ENCODE results near the gene GXYLT2.
"Not testable (repeated sequence)": the region's sequence is repeated elsewhere in the genome, so short reads cannot be mapped to it uniquely, and the experiment has no call there.

GXYLT2 gene

DNA sequence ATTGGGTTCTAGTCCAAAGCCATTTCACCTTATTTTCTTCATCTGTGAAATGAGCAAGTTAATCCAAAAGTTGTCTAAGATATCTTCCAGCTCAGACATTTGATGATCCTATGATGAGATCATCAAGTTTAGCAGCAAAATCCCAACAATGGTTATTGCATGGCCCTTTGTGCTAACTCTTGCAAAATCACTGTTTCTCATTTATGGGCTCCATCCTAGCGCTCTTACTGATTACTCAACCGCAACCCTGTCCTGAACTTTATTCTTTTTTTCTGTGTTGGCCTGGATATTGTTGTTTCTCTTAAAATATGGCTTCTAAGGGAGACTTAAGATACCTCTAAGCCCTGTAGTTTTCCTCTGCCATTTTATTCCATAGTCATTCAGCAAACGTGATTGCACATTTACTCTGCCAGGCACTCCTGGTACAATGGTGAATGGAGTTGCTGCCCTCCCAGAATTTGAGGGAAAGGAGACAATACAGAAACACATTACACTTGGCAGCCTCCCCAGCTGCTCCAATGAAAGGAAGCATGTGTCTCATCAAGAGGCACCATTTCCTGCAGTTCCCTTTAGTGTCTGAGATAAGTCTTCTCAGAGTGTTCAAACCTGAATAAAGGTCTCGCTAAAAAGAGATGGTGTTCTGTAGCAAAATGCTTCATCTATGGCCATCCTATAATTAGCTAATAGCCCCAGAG is 4.4 kb downstream of the GXYLT2 start:
- peak; percentile 91 for DNase-seq

DNA sequence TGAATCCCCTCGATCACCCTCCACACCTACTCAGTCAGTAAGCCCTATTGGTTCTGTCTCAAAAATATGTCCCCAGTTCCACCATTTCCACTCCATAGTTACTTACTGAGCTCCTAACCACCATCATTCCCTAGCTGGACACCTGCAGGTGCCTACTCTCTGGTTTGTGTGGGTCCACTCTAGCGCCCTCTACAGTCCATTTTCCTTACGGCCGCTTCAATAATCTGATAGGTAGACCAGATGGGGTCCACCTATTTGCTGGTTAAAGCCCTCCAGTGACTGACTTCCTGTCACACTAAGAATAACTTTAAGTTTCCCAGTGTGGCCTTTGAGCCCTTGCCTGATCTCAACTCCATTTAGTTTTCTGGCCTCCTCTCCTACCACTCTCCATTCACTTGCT is 5.0 kb downstream of the GXYLT2 start:
- no peak for DNase-seq

DNA sequence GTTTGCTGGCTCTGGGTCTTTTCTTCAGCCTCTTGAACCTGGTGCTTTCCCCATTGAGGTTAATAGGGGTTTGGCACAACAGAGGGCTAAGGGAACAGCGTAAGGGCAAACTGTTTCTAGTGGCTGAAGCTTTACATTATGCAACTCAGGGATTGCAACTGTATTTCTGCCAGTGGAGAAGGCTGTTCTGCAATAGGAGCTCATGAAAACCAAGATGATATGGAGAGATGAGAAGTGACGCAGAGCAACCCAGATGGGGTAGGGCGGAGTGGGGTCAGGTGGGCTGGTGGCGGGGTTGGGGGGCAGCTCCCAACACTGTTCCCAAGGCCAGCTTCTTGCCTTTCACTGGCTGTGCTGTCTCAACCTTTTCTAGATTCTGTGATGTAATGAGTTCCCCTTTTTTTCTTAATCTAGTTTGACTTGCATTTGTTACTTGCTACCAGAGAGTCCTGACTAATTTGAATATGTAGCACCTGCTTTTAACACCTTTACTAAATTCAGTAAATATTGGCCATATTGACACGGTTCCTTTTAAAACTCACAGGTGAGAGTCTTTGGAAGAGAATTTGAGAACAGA is 7.2 kb downstream of the GXYLT2 start:
- DNase-seq: no peak

DNA sequence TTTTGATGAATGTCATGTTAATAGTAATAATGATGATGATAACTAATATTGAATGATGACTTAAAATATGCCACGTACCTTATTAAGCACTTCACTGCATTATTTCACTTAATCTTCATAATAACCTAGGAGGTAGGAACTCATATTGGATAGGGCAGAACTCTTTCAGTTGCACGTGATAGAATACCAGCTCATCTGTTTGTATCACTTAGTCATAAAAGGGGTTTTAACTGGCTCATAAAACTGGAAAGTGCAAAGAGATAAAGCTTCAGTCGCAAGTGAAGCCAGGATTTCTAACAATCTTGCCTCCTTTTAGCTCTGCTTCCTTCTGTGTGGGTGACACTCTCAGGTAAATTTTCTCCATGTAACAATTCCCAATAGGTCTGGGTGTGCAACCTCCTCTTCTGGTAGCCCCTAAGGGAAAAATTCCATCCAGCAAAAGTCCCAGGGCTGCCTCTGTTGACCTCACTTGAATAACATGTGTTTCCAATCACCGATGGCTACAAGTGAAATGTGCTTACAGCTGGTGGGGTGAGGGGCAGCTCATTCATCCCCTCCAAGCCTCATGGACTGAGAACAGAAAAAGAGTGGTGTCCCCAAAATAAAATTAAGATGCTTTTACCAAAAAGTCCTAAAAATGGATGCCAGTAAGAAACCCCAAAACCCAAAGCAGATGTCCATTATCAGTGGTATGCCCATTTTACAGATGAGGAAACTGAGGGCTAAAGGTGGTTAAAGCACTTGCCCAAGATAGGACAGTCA is 9.3 kb downstream of the GXYLT2 start:
- DNase-seq: peak; percentile 64

DNA sequence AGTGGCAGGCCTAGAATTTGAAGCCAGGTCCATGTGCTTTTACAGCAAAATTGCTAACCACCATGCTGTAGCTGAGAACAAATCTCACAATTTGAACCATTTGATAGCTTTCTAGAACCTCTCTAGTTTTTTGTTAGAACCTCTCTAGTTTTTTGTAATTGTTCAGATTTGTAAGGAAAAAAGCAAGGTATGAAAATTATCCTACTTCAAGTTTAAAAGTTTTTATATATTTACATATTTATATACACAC is 9.8 kb downstream of the GXYLT2 start:
- no peak for DNase-seq

DNA sequence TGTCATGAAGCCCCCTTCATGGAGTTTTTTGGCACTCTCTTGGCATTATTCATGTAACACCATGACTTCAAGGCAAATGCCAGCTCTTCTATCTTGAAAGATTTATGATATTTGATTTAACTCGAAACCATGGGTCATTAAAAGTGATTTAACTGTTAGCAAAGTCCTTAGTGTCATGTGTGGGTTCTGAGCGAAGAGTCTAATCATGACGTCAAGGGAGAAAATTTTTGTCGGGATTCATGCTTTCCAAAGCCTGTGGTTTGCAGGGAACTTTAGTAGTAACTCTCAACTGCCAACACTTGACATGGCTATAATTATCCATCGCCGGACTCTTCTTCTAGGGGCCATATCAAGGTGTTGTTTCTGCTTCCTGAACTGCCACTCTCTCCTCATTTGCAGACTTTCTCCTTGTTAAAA is 11.5 kb downstream of the GXYLT2 start:
- peak; percentile 58 for DNase-seq

DNA sequence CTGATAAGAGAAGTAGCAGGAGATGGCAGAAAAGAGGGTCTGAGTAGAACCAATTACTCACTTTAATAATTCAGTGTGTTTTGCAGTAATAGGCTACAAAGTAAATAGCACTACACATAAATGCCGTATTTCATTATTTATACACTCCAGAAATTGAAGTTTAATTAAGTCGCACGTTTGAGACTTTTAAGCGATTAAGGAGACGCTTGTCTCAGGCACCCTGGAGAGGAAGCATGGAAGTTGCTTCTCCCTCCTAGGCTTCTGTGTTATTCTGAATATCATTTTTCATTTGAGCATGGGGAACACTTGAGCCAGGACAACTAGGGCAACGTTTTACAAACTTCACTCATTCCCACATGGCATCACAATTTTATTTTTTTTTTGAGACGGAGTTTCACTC is 12.2 kb downstream of the GXYLT2 start:
- no peak for DNase-seq

DNA sequence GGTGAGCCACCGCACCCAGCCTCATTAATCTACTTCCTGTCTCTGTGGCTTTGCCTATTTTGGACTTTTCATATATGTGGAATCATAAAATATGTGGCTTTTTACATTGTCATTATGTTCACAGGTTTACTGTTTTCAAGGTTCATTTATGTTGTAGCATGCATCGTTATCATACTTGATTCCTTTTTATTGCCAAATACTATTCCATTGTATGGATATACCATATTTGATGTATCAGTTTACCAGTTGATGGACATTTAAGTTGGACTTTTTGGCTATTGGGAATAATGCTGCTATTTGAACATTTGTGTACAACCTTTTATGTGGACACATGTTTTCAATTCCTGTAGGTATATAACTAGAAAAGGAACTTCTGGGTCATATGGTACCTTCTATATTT is 14.0 kb downstream of the GXYLT2 start:
- DNase-seq: no peak

DNA sequence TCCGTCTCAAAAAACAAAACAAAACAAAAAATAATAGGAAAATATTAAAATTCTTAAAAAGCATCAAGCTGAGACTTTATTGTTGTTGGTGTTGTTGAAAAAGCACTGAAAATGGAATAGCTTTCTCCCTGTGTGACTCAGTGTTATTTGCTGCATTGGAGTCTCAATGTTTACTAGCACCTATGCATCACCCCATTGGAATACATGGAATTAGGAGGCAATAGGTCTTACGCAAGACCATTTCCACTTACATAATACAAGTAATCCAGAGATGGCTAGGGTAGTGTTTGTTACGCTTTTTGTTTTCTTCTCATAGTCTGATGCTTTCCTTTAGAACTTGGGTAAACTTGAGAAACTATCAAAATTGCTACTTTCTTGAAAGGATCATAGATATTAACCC is 15.2 kb downstream of the GXYLT2 start:
- DNase-seq: peak; percentile 82

DNA sequence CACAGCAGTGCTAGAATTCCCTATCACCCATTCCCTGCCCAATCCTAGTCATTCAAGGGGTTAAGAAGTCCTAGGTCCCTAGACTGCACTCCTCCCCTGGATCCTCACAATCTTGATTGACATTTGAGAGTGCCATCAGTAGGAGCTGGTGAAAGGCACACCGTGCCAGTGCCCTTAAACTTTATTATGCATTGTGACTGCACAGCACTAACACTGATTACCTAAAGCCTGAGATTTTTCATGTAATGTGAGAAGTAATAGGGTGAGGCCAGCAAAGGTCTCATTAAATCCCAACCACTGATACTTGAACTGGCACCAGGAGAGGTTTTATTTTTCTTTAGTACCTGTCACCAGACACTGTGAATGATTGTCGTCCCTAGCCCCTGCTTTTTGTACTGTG is 16.3 kb downstream of the GXYLT2 start:
- DNase-seq: no peak

DNA sequence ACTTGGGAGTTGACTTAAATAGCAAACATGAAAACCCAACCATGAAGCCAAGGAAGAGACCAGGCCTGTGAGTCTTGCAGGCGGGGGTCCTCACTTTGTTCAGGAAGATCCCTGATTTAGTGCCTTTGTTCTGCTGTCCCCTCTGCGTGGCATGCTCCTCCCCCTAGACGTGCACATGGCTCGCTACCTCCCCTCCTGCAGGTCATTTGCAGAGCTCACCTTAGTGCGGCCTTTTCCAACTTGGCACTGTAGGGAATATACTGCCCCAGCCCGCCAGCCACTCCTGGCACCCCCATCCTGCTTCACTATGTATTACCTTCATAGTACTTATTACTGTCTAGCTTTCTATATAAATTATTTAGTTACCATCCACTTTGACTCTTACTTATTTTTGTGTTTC is 18.3 kb downstream of the GXYLT2 start:
- DNase-seq: no peak

DNA sequence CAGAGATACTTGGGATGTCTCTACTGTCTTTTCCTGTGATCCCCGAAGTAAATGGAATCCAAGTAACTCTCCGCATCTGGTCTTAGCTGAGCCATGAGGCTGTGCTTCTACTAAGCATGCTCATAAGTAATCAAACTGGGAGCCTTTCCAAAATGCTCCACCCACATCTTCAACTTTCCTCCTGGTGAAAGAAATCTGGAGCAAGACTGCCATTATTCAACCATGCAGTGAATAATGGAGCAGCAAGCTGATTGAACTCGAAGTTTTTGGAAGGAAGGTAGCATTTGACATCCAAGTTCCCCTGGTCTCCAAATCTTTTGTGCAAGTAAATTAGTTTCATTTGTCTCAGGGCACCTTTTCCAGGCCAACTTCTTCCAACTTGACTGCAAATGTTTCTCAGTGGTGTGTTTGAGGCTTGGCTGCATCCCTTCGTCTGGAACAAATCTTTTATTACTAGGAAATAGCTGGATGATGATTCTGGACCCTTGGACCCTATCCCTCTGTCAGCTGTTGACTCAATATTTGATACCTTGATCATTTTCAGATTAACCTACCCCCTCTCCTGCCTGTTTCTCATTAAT is 19.4 kb downstream of the GXYLT2 start:
- peak; percentile 80 for DNase-seq

DNA sequence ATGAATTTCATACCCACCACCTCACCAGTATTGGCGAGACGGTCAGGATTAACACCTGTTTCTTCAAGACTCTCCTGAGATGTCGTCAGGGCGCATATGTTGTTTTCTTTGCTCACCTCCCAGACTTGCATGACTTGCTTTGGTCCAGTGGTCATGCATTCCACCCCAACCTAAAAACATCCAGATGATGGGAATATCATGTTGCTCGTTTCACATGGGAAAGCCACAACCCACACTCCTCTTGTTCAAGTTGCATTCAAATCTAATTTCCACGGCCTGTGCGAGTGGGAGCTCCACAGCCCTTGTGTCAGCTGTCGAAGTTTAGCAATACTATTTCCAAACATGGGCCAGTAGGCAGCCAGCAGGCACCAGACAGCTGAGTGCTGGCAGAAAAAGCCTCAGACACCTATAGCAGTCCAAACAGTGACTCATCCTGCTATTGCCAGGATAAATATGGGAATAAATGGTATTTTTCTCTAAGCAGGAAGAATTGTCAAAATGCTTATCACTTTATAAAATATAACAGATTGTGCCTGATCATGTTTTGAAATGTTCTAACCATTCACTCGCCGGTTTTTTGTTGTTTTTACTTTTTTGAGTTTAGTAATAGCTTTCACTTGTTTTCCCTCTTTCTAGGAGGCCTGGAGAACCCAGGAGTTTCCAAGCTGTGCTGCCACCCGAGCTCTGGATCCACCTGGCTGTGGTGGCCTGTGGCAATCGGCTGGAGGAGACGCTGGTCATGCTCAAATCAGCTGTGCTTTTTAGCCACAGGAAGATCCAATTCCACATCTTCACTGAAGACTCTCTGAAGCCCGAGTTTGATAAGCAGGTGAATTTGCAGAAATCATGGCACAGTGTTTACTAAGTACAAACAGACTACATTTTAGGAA is 20.1 kb downstream of the GXYLT2 start:
- DNase-seq: peak; percentile 65

DNA sequence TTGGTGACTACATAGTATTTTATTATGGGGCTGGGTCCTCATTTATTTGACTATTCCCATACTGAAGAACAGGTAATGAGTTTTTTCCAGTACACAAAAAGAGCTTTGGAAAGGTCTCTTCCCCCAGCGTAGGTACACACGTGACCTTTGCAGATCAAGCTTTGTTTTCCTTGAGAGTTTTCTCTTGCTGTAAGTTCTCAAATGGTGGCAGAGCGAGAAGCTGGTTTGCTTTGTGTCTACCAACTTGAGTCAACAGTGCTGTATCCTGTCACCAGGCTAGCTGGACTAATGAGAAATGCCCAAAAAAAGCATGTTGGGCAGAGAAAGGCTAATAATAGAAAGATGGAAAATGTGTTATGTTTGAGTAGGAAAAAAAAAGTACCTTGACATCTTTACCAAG is 21.7 kb downstream of the GXYLT2 start:
- no peak for DNase-seq

DNA sequence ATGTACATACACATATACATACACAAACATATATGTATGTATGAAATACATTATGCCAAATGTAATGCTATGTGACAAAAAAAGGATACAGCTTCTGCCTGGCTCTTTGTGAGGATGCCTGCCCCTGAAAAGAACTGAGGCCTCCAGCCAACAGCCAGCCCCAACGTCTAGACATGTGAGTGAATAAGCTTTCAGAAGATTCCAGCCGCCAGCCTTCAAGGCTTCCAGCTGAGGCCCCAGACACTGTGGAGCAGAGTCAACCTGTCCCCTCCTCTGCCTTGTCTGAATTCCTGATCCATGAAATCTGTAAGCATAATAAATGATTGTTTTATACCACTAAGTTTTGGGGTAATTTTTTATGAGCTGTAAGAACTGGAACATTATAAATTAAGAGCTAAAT is 24.7 kb downstream of the GXYLT2 start:
- peak; percentile 33 for DNase-seq

DNA sequence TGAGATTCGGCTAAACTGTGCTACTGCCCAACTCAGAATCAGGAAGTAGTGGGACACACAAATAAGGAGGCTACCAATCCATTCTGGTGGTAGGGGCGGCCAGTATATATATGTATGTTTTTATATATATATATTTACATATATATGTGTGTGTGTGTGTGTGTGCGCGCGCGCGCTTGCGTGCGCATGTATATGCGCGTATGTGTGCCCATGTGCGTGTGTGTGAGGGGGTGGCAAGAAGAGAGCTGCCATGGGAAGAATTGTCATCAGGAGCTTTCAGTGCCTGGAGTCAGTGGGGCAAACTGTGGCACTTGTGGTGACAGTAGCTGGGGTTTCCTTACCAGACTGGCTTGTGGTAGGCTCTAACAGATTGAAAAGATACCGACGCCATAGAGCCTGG is 26.5 kb downstream of the GXYLT2 start:
- no peak for DNase-seq

DNA sequence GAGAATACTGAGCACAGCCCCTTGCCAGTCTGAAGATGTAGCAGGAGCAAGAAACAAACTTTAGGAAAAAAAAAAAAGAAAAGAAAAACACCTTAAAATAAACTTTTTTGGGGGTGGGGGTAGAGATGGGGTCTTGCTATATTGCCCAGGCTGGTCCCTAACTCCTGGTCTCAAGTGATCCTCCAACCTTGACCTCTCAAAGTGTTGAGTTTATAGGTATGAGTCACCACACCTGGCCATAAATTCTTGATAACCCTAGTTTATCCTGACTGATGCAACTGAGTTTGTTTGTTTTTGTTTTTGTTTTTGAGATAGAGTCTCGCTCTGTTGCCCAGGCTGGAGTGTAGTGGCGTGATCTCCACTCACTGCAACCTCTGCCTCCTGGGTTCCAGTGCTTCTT is 28.4 kb downstream of the GXYLT2 start:
- DNase-seq: no peak

DNA sequence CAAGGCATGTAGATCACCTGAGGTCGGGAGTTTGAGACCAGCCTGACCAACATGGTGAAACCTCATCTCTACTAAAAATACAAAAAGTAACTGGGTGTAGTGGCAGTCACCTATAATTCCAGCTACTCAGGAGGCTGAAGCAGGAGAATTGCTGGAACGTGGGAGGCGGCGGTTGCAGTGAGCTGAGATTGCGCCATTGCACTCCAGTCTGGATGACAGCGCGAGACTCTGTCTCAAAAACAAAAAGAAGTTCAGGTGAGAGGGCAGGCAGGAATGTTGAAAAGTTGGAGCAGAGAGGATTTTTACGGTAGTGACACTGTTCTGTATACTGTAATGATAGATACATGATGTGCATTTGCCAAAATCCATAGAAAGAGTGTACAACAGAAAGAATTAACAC is 31.7 kb downstream of the GXYLT2 start:
- no peak for DNase-seq

DNA sequence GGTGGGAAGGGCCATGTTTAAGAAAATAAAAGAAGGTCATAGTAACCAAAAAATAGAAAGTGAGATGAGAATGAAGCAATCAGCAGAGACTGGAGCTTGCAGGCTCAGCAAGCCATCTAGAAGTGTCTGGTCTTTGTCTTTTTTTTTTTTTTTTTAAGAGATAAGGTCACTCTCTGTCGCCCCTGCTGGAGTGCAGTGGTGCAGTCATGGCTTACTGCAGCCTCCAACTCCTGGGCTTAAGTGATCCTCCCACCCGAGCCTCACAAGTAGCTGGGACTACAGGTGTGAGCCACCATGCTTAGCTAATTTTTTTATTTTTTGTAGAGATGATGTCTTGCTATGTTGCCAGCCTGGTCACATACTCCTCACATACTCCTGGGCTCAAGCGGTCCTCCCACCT is 36.2 kb downstream of the GXYLT2 start:
- no peak for DNase-seq

DNA sequence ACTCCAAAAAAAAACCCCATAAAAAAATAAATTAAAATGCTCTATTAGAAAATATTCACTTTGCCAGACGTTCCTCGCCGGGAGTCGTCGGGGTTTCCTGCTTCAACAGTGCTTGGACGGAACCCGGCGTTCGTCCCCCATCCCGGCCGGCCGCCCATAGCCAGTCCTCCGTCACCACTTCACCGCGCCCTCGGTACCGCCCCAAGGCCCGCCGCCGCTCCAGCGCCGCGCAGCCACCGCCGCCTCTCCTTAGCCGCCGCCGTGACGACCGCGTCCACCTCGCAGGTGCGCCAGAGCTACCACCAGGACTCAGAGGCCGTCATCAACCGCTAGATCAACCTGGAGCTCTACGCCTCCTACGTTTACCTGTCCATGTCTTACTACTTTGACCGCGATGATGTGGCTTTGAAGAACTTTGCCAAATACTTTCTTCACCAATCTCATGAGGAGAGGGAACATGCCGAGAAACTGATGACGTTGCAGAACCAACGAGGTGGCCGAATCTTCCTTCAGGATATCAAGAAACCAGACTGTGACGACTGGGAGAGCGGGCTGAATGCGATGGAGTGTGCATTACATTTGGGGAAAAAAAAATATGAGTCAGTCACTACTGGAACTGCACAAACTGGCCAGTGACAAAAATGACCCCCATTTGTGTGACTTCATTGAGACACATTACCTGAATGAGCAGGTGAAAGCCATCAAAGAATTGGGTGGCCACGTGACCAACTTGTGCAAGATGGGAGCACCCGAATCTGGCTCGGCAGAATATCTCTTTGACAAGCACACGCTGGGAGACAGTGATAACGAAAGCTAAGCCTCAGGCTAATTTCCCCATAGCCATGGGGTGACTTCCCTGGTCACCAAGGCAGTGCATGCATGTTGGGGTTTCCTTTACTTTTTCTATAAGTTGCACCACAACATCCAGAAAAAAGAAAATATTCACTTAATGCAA is 41.2 kb downstream of the GXYLT2 start:
- not testable (repeated sequence) for DNase-seq

DNA sequence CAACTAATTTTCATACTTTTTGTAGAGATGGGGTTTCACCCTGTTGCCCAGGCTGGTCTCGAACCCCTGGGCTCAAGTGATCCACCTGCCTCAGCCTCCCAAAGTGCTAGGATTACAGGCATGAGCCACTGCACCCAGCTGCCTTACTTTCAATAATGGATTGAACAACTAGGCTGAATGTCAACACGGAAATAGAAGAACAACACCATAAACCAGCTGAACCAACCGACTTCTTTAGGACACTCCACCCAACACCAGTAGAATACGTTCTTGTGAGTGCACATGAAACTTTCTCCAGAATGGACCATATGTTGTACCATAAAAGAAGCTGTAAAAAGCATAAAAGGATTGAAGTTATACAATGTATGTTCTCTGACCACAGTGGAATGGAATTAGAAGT is 42.9 kb downstream of the GXYLT2 start:
- no peak for DNase-seq

DNA sequence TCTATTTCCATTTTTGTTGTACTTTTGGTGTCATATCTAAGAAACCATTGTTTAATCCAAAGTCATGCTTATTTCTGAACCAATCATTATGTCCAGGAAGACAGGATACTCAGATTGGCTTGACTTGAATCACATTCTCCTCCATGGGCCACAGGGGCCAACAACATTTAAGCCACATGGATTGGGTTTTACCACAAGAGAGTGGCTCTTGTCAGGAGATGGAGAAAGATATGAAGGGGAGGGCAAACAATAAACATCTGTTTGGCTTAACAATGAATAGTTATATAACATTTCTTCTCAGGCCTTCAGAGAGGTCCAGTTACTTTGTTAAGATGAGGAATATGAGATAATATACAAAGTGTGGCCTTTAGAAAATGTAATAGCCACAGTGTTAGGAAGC is 44.6 kb downstream of the GXYLT2 start:
- DNase-seq: no peak
